Choroid plexus epithelial cell (primary cell): ENCODE results near the gene MYOZ2.

Source experiments
- DNase-seq: peaks from one replicate; pipeline ENCODE4 v3.0.0-alpha.2; 2010; ENCODE audit warnings: low read depth
- H3K4me3 ChIP-seq: 2 replicates; pipeline ENCODE4 v1.5.1; 2011; ENCODE audit warnings: low read depth, mild to moderate bottlenecking, control low read depth, low read length, moderate library complexity
- TF ChIP-seq, protein P1 (sequence below): conservative IDR thresholded peaks from 2 replicates; pipeline ENCODE4 v1.5.1; 2011; ENCODE audit warnings: low read depth, mild to moderate bottlenecking, control low read depth, inconsistent platforms, low read length, moderate library complexity

MYOZ2 gene

DNA sequence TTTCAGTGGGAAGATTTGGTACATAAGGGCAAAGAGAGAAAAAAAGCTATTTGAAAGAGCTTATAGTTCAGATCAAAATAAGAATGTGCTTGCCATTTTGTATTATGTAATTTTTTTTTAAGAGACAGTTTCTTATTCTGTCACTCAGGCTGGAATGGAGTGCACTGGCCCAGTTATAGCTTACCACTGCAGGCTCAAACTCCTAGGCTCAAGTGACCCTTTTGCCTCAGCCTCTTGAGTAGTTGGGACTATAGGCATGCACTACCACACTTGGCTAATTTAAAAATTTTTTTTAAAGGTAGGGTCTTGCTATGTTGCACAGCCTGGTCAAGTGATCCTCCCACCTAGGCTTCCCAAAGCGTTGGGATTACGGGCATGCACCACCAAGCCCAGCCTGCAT, 54.7 kb downstream of the MYOZ2 start:
- DNase-seq = no peak
- TF ChIP-seq, protein P1, sequence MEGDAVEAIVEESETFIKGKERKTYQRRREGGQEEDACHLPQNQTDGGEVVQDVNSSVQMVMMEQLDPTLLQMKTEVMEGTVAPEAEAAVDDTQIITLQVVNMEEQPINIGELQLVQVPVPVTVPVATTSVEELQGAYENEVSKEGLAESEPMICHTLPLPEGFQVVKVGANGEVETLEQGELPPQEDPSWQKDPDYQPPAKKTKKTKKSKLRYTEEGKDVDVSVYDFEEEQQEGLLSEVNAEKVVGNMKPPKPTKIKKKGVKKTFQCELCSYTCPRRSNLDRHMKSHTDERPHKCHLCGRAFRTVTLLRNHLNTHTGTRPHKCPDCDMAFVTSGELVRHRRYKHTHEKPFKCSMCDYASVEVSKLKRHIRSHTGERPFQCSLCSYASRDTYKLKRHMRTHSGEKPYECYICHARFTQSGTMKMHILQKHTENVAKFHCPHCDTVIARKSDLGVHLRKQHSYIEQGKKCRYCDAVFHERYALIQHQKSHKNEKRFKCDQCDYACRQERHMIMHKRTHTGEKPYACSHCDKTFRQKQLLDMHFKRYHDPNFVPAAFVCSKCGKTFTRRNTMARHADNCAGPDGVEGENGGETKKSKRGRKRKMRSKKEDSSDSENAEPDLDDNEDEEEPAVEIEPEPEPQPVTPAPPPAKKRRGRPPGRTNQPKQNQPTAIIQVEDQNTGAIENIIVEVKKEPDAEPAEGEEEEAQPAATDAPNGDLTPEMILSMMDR = no peak
- H3K4me3 ChIP-seq = no peak overlapping the region

DNA sequence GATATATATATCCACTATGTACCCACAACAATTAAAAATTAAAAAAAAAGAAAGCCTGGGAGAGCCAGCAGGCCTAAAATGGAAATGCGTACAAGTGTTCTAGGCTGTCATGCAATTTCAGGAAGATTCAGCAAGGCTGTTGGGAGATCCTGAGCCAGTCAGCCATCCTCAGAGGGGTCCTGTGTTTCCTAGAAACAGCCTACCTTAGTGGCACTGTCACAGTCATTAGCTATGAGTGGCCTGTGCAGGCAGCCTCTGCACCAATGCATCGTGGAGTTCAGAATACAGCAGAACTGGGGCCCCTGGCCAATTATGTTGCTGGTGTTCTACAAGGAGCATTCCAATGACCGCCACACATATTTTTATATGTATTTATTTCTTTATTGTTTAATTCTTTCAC, 55.9 kb downstream of the MYOZ2 start:
- TF ChIP-seq, protein P1 = no peak
- DNase-seq = no peak
- no peak overlapping the region for H3K4me3 ChIP-seq

DNA sequence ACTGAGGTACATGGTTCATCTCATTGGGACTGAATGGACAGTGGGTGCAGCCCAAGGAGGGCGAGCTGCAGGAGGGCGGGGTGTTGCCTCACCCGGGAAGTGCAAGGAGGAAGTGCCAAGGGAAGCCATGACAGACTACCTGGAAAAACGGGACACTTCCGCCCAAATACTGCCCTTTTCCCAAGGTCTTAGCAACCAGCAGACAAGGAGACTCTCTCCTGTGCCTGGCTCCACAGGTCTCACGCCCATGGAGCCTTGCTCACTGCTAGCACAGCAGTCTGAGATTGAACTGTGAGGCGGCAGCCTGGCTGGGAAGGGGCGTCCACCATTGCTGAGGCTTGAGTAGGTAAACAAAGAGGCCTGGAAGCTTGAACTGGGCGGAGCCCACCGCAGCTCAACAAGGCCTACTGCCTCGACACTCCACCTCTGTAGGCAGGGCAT, 62.2 kb downstream of the MYOZ2 start:
- DNase-seq = no peak
- H3K4me3 ChIP-seq = no peak overlapping the region
- TF ChIP-seq, protein P1 = no peak

DNA sequence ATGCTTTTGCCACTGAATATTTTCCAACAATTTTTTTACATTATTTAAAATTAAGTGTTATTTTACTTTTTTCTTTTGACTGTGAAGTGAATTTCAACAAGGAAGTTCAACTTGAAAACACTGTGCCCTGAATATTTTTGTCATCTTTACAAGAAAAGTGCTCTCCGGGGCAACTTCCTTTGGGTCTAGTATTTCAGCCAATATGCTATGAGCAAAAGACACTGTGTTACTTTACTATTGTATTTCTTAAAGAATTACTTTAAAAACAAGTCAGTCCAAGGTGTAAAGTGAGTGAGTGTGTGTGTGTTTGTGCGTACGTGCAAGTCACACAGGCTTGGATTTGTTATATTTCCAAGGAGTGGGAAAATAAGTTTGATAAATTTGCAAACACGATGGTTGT, 69.3 kb downstream of the MYOZ2 start:
- TF ChIP-seq, protein P1 = no peak
- DNase-seq = no peak
- no peak overlapping the region for H3K4me3 ChIP-seq

DNA sequence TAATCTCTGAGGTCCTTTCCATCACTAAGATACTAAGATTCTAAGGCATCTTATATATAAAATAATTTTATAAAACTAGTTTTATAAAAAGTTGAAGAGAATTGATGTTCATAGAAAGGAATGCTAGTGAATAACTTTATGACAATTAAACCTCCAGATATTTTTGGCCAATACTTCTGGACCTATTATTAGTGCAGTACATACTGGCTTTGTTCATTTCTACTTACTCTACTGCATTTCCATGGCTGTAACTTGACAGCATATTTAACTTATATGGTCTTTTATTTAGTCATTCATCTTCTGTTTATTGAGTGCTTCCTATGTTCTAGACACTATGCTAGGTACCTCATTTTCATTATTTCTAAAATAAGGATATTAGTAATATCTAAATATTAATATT, 70.1 kb downstream of the MYOZ2 start:
- TF ChIP-seq, protein P1 = no peak
- no peak overlapping the region for H3K4me3 ChIP-seq
- no peak for DNase-seq

DNA sequence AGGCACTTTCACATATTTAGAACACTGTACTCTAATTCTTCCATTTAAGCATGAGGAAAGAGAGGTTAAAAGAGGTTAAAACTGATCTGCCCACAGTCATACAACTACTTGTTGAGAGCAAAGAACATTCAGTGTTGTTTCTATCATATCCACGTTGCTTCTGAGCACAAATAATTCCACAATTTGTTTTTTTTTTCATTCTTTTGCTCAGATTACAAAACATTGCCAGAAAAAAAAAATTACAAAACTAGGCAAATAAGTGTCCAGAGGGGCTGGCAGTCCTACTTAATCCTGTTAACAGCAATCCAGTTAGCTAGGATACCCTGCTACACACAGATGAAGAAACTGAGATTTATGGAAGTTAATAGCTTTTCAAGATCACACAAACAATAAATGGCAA, 70.5 kb downstream of the MYOZ2 start:
- H3K4me3 ChIP-seq = no peak overlapping the region
- DNase-seq = no peak
- TF ChIP-seq, protein P1 = no peak

DNA sequence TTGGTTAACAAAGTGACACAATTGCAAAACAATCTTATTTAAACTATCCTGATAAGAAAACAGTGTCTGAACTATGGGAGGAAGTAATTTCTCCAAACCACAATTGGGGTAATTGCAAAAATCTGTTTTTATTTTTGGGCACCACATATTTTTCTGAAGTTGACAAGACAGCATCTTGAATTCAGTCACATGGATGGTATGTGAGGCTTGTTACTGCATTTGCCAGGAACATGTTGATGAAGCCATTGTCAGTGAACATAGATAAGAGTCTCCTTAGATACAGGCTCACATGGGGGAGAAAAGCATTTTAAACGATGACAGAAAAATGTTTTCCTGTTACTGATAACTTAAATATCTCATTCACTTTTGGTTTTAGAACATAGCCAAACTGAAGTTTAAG, 71.4 kb downstream of the MYOZ2 start:
- no peak overlapping the region for H3K4me3 ChIP-seq
- DNase-seq = peak; percentile 71
- TF ChIP-seq, protein P1 = no peak
